H1 (cell line): Measurements from ENCODE around the gene CAPN13. TPM values are rescaled to one million over a fixed set of nuclear protein-coding genes. Genes with fewer than 3 reads are reported as not detected.

Experiments used
- ASH2L ChIP-seq: fragments of 200-600, 300-600 bp; sonication (generic); IDR thresholded peaks from one replicate; pipeline ENCODE4 v1.7.1; 2017; ENCODE audit warnings: low read length
- ATF2 ChIP-seq: IDR thresholded peaks from 2 replicates; pipeline ENCODE4 v1.6.1; 2012; ENCODE audit warnings: low read length, inconsistent platforms
- CEBPB ChIP-seq: IDR thresholded peaks from 2 replicates; pipeline ENCODE4 v1.6.1; 2012; ENCODE audit warnings: low read depth, low read length
- CHD1 ChIP-seq: IDR thresholded peaks from 2 replicates; pipeline ENCODE4 v1.6.1; 2012; ENCODE audit warnings: low read depth, low read length, improper control_type of control experiment
- CTBP2 ChIP-seq: IDR thresholded peaks from 2 replicates; pipeline ENCODE4 v1.7.0; 2011; ENCODE audit warnings: borderline replicate concordance, mild to moderate bottlenecking, moderate library complexity, mixed read lengths, low read length; ENCODE audit not compliant: insufficient read depth, insufficient read length
- E2F6 ChIP-seq: IDR thresholded peaks from 2 replicates; pipeline ENCODE4 v1.6.1; 2012; ENCODE audit warnings: inconsistent platforms
- EGR1 ChIP-seq: IDR thresholded peaks from 2 replicates; pipeline ENCODE4 v1.6.1; 2011; ENCODE audit warnings: low read depth, low read length, borderline replicate concordance
- EP300 ChIP-seq, 2 experiments: IDR thresholded peaks; 1 replicate in 1 of 2; 2 replicates in 1 of 2; pipeline ENCODE4 v1.6.1; 2011 to 2012; ENCODE audit warnings: low read depth in 2 of 2, low read length in 2 of 2, mild to moderate bottlenecking in 2 of 2, borderline replicate concordance in 1 of 2, inconsistent platforms in 1 of 2, moderate library complexity in 1 of 2
- FOSL1 ChIP-seq: IDR thresholded peaks from 2 replicates; pipeline ENCODE4 v1.6.1; 2011; ENCODE audit warnings: mild to moderate bottlenecking, low read depth, low read length, moderate library complexity; ENCODE audit not compliant: insufficient read depth
- GTF2F1 ChIP-seq: IDR thresholded peaks from 2 replicates; pipeline ENCODE4 v1.6.1; 2012; ENCODE audit warnings: low read depth, low read length, improper control_type of control experiment, borderline replicate concordance
- JUN ChIP-seq: IDR thresholded peaks from 2 replicates; pipeline ENCODE4 v1.6.1; 2011; ENCODE audit warnings: low read depth, mild to moderate bottlenecking, improper control_type of control experiment, low read length
- JUND ChIP-seq: IDR thresholded peaks from 2 replicates; pipeline ENCODE4 v1.6.1; 2011; ENCODE audit warnings: mild to moderate bottlenecking, improper control_type of control experiment, low read length
- KDM1A ChIP-seq: fragments of 200-600, 300-600 bp; sonication (generic); IDR thresholded peaks from 2 replicates; pipeline ENCODE4 v1.7.1; 2016; ENCODE audit warnings: mild to moderate bottlenecking, low read length, borderline replicate concordance
- KDM4A ChIP-seq: IDR thresholded peaks from one replicate; pipeline ENCODE4 v1.7.1; 2012; ENCODE audit warnings: low read depth, mild to moderate bottlenecking, moderate library complexity, low read length, inconsistent platforms; ENCODE audit not compliant: severe bottlenecking
- MAFK ChIP-seq: IDR thresholded peaks from 2 replicates; pipeline ENCODE4 v1.6.1; 2012; ENCODE audit warnings: low read depth, mild to moderate bottlenecking, improper control_type of control experiment, low read length
- NANOG ChIP-seq: IDR thresholded peaks from 2 replicates; pipeline ENCODE4 v1.6.1; 2011; ENCODE audit warnings: low read length, low read depth, mild to moderate bottlenecking, inconsistent platforms; ENCODE audit not compliant: insufficient read depth, poor library complexity, severe bottlenecking
- POU5F1 ChIP-seq: IDR thresholded peaks from 2 replicates; pipeline ENCODE4 v1.6.1; 2011; ENCODE audit warnings: low read depth, mild to moderate bottlenecking, low read length, moderate library complexity
- RBBP5 ChIP-seq: IDR thresholded peaks from 2 replicates; pipeline ENCODE4 v1.7.1; 2012; ENCODE audit warnings: low read depth, mild to moderate bottlenecking, inconsistent platforms, low read length, moderate library complexity, borderline replicate concordance
- RFX5 ChIP-seq: IDR thresholded peaks from 2 replicates; pipeline ENCODE4 v1.6.1; 2011; ENCODE audit warnings: low read depth, low read length, improper control_type of control experiment, borderline replicate concordance
- SAP30 ChIP-seq: fragments of 300-600 bp; sonication (generic); IDR thresholded peaks from 2 replicates; pipeline ENCODE4 v1.7.1; 2012; ENCODE audit warnings: low read length, moderate library complexity, mild to moderate bottlenecking, inconsistent platforms; ENCODE audit not compliant: insufficient read depth, insufficient replicate concordance
- SIX5 ChIP-seq: IDR thresholded peaks from 2 replicates; pipeline ENCODE4 v1.6.1; 2011; ENCODE audit warnings: mild to moderate bottlenecking, low read depth, low read length
- SP1 ChIP-seq: IDR thresholded peaks from 2 replicates; pipeline ENCODE4 v1.6.1; 2011; ENCODE audit warnings: low read depth, low read length
- SRF ChIP-seq: IDR thresholded peaks from 2 replicates; pipeline ENCODE4 v1.6.1; 2011; ENCODE audit warnings: mild to moderate bottlenecking, low read depth, low read length, moderate library complexity
- polyA plus RNA-seq, 7 experiments: library from polyadenylated mRNA; depleted of rRNA in 3 of 7; stranded (reverse) in 5 of 7; unstranded in 2 of 7; fragments of >200 nt in 5 of 7; fragments of 200-250 nt in 2 of 7; gene quantifications; 1 replicate in 5 of 7; 2 replicates in 1 of 7; 4 replicates in 1 of 7; pipeline versions ENCODE4 v1.2.1 to v1.2.3, GENCODE V29; 2011 to 2013; ENCODE audit warnings: missing spikeins in 2 of 7, mixed read lengths in 2 of 7
- total RNA-seq: library from RNA; stranded (reverse); fragmentation: NEBNext Ultra II Directional; extraction: Animal tissue kit (Norgen Biotek cat#: 25700); gene quantifications from 2 replicates; pipeline ENCODE4 v1.2.1, GENCODE V29; 2021

The CAPN13 gene
- total and polyA plus RNA-seq, 2 of the 8 experiments (the other 6 are each of a cell fraction or from before 2014, with no cell fraction given), result 2.4 TPM

- TF ChIP-seq KDM4A, result no peak
- no peak for TF ChIP-seq JUND
- TF ChIP-seq KDM1A, result no peak
- TF ChIP-seq CTBP2, result no peak
- TF ChIP-seq SIX5, result no peak
- no peak for TF ChIP-seq SP1
- no peak for TF ChIP-seq ASH2L
- no peak for TF ChIP-seq ATF2
- no peak for TF ChIP-seq RFX5
- TF ChIP-seq RBBP5, result no peak
- no peak for TF ChIP-seq E2F6
- no peak for TF ChIP-seq CEBPB
- no peak for TF ChIP-seq EP300 (IDR thresholded peaks at IDR 0.05; ENCODE audit: borderline replicate concordance in 1 of 2, low read depth in 2 of 2, low read length in 2 of 2)
- no peak for TF ChIP-seq NANOG
- no peak for TF ChIP-seq EGR1
- TF ChIP-seq MAFK, result peak; percentile 7; the same call in 1 of the 2 replicates
- TF ChIP-seq SAP30, result no peak
- no peak for TF ChIP-seq FOSL1
- TF ChIP-seq POU5F1, result no peak
- no peak for TF ChIP-seq CHD1
- no peak for TF ChIP-seq JUN
- no peak for TF ChIP-seq GTF2F1
- peak; percentile 97 for TF ChIP-seq SRF
Observed at GRCh38 chr2:30807249-30807648, at the start of gene CAPN13 (continued).
